Testis (tissue), 3 donors: ENCODE measurements around the gene ANKRD60. TPM values are rescaled to one million over a fixed set of nuclear protein-coding genes. Genes with fewer than 3 reads are reported as not detected.

Experiments
- DNase-seq: peaks from one replicate; pipeline ENCODE4 v3.0.0-alpha.2; 2019
- H3K27ac ChIP-seq, 2 donors: fragments of 200-600 bp; sonication (generic); one replicate each; pipeline ENCODE4 v1.5.1; 2019
- H3K27me3 ChIP-seq: fragments of 200-600 bp; sonication (generic); one replicate; pipeline ENCODE4 v1.5.1; 2019
- H3K36me3 ChIP-seq: fragments of 200-600 bp; sonication (generic); one replicate; pipeline ENCODE4 v1.5.1; 2017; ENCODE audit warnings: low read depth; ENCODE audit errors: missing control alignments
- H3K4me1 ChIP-seq: fragments of 200-600 bp; sonication (generic); one replicate; pipeline ENCODE4 v1.5.1; 2019
- H3K4me3 ChIP-seq, 2 donors: fragments of 200-600 bp; sonication (generic); one replicate each; pipeline ENCODE4 v1.5.1; 2017 to 2019
- H3K9me3 ChIP-seq: fragments of 200-600 bp; sonication (generic); one replicate; pipeline ENCODE4 v1.5.1; 2017
- CTCF ChIP-seq, 3 experiments: fragments of 450-650 bp in 2 of 3; fragments of 200-600 bp in 1 of 3; sonication (generic) in 1 of 3; IDR thresholded peaks; one replicate each; pipeline ENCODE4 v1.5.1; 2016 to 2019; ENCODE audit warnings: antibody characterized with exemption in 3 of 3, mild to moderate bottlenecking in 2 of 3, moderate library complexity in 1 of 3
- POLR2A ChIP-seq: fragments of 450-650 bp; IDR thresholded peaks from one replicate; pipeline ENCODE4 v1.6.1; 2017; ENCODE audit warnings: antibody characterized with exemption, mild to moderate bottlenecking, moderate library complexity
- WGBS, 2 donors: methylation state at CpG; one replicate each; pipeline ENCODE4 v1.1.5; 2018; 5-methylcytosine and 5-hydroxymethylcytosine counted together
- intact Hi-C: fragments of 100-400 bp; cut with DNase I; formaldehyde crosslinking; loops from one replicate; pipeline ENCODE4 v1.15.1; 2023; ENCODE audit warnings: low total_unique reads
- polyA plus RNA-seq: library from polyadenylated mRNA; stranded (reverse); fragments of 350-450 nt; fragmentation: Illumina TruSeq; extraction: RNeasy Lipid Tissue Mini Kit (QIAGEN cat#74804); gene quantifications from one replicate; pipeline ENCODE4 v1.2.3, GENCODE V29; 2014; ENCODE audit warnings: low read depth, low replicate concordance; ENCODE audit not compliant: insufficient read depth
- total RNA-seq, 2 donors: library from RNA; depleted of rRNA; stranded (reverse); fragments of >200 nt; gene quantifications; one replicate each; pipeline ENCODE4 v1.2.3, GENCODE V29; 2016

The ANKRD60 gene
- total and polyA plus RNA-seq, 3 donors from 2014 or later: 3.0 to 8.0 (median 7.7) TPM

GRCh38 chr20:58223358-58223941 is 5.0 kb downstream of the ANKRD60 start:
- WGBS, 2 donors: 84 to 85% methylated on average over 7 to 8 of the region's 8 CpGs
- H3K9me3 ChIP-seq: no peaks in the 10 kb centered on the region
- no peaks in the 10 kb centered on the region for H3K4me1 ChIP-seq
- TF ChIP-seq CTCF (IDR thresholded peaks at IDR 0.05) (no peak), POLR2A (no peak)
- no peak for DNase-seq
- no peak overlapping the region for H3K27ac ChIP-seq
- intact Hi-C loops: no loop called here
- H3K36me3 ChIP-seq: no peaks in the 10 kb centered on the region
- H3K27me3 ChIP-seq: no peaks in the 10 kb centered on the region
- no peak overlapping the region for H3K4me3 ChIP-seq

GRCh38 chr20:58222446-58222845 is 6.0 kb downstream of the ANKRD60 start:
- Histone ChIP-seq H3K4me1 (no peaks in the 10 kb centered on the region), H3K9me3 (no peaks in the 10 kb centered on the region), H3K27ac (no peak overlapping the region), H3K4me3 (no peak overlapping the region), H3K27me3 (no peaks in the 10 kb centered on the region), H3K36me3 (no peaks in the 10 kb centered on the region)
- DNase-seq: no peak
- 41 to 51% methylated on average over 15 of the region's 15 CpGs for WGBS, 2 donors
- intact Hi-C loops: no loop called here
- TF ChIP-seq CTCF (IDR thresholded peaks at IDR 0.05) (no peak), POLR2A (no peak)

DNA sequence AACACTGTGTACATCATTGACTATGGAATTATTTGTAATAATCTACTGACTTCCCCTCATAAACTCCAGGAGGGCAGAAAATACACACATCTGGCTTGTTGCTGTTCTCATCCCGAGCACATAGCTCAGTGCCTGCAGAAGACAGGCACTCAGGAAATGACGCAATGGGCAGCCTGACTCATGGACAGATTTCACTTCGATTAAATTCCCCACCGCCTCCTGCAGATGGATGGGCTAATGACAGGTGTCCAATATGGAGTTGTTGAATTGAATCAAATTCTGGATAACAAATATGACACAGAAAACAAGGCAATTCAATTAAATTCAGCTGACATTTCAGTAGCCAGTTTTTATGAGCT is 9.1 kb downstream of the ANKRD60 start:
- no peaks in the 10 kb centered on the region for H3K4me1 ChIP-seq
- H3K27me3 ChIP-seq: no peaks in the 10 kb centered on the region
- no peak overlapping the region for H3K27ac ChIP-seq
- TF ChIP-seq CTCF (IDR thresholded peaks at IDR 0.05) (no peak), POLR2A (no peak)
- no peaks in the 10 kb centered on the region for H3K36me3 ChIP-seq
- no peaks in the 10 kb centered on the region for H3K9me3 ChIP-seq
- intact Hi-C loops: no loop called here
- 92 to 95% methylated on average over 4 of the region's 4 CpGs for WGBS, 2 donors
- no peak for DNase-seq
- no peak overlapping the region for H3K4me3 ChIP-seq

- intact Hi-C loops: no loop called here
- no peak for DNase-seq
- Histone ChIP-seq H3K36me3 (no peaks in the 10 kb centered on the region), H3K27me3 (no peaks in the 10 kb centered on the region), H3K27ac (no peak overlapping the region), H3K4me1 (no peaks in the 10 kb centered on the region), H3K9me3 (no peaks in the 10 kb centered on the region), H3K4me3 (no peak overlapping the region)
- 58 to 59% methylated on average over 3 to 6 of the region's 6 CpGs for WGBS, 2 donors
- no peak for TF ChIP-seq POLR2A
- TF ChIP-seq CTCF (IDR thresholded peaks at IDR 0.05): no peak
Measured at GRCh38 chr20:58218665-58219341, 9.7 kb downstream of the ANKRD60 start.

GRCh38 chr20:58216334-58216733 is 12.1 kb downstream of the ANKRD60 start:
- TF ChIP-seq CTCF (IDR thresholded peaks at IDR 0.05): no peak
- TF ChIP-seq POLR2A: no peak
- H3K27ac ChIP-seq: no peak overlapping the region
- no peak overlapping the region for H3K4me3 ChIP-seq
- 78 to 82% methylated on average over 4 of the region's 4 CpGs for WGBS, 2 donors
- no peaks in the 10 kb centered on the region for H3K9me3 ChIP-seq
- H3K36me3 ChIP-seq: no peaks in the 10 kb centered on the region
- intact Hi-C loops: no loop called here
- no peaks in the 10 kb centered on the region for H3K27me3 ChIP-seq
- no peaks in the 10 kb centered on the region for H3K4me1 ChIP-seq
- DNase-seq: no peak
